Measurements from ENCODE around the gene ZNF710.

DNA sequence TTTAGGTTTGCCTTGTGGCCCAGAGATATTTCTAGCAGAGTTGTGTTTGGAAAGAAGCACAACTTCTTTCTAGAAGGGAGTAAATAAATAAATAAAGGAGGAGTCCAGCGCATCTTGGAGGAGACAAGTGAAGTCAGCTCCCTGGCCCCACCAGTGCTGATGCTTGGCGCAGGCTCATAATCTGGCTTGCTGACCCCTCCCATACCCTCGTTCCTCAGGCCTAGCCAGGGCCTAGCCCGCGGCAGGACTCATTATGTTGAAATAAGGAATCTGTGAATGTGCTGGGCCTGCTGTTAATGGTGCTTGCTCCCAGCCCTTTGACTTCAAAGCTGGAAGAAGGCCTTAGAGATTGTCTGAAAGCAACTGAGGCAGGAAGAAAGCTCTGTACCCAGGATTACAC, 3.1 kb downstream of the ZNF710 start:
- no peak for TF ChIP-seq POLR2A (IDR thresholded peaks at IDR 0.05; ENCODE audit: control extremely low read depth in 1 of 2, low read depth in 2 of 2, low read length in 2 of 2)
- no peak for TF ChIP-seq EP300 (IDR thresholded peaks at IDR 0.05; ENCODE audit: borderline replicate concordance in 1 of 2, low read depth in 2 of 2, low read length in 2 of 2)
- no peak for TF ChIP-seq ZNF274 (IDR thresholded peaks at IDR 0.05; ENCODE audit: borderline replicate concordance, extremely low read depth, low read length)
- no peak for TF ChIP-seq MAFK (IDR thresholded peaks at IDR 0.05; ENCODE audit: low read depth, low read length)
- no peak for TF ChIP-seq BCL11A (IDR thresholded peaks at IDR 0.05; ENCODE audit: low read depth in 2 of 2, low read length in 2 of 2)
- TF ChIP-seq GABPA (IDR thresholded peaks at IDR 0.05; ENCODE audit: borderline replicate concordance, insufficient read depth, low read length) = no peak
- TF ChIP-seq CBX5 (IDR thresholded peaks at IDR 0.05; ENCODE audit: low read depth, low read length) = no peak
- no peak for TF ChIP-seq TEAD4 (IDR thresholded peaks at IDR 0.05; ENCODE audit: low read depth, low read length)
- TF ChIP-seq CTCF (IDR thresholded peaks at IDR 0.05; ENCODE audit: control extremely low read depth in 1 of 3, insufficient read depth in 1 of 3, low read depth in 1 of 3, low read length in 3 of 3) = no peak
- TF ChIP-seq CHD1 (IDR thresholded peaks at IDR 0.05; ENCODE audit: low read depth, low read length) = no peak
- TF ChIP-seq CBX8 (IDR thresholded peaks at IDR 0.05; ENCODE audit: borderline replicate concordance, low read depth, low read length) = no peak
- TF ChIP-seq USF2 (IDR thresholded peaks at IDR 0.05; ENCODE audit: low read length) = no peak
- no peak for TF ChIP-seq ATF3 (IDR thresholded peaks at IDR 0.05; ENCODE audit: insufficient read depth, low read depth, low read length)

Measured in H1 (cell line).